Endothelial cell of umbilical vein (primary cell): Measurements from ENCODE around the gene HAND2.

Experiments
- CTCF ChIP-seq, 2 donors: IDR thresholded peaks; 1 replicate in 1 of 2; 2 replicates in 1 of 2; pipeline ENCODE4 v1.5.1; 2011; ENCODE audit warnings: low read length in 2 of 2, mild to moderate bottlenecking in 2 of 2, moderate library complexity in 2 of 2, control low read depth in 1 of 2, inconsistent platforms in 1 of 2, low read depth in 1 of 2; ENCODE audit not compliant: insufficient read depth in 1 of 2; ENCODE audit errors: extremely low read depth in 1 of 2
- EZH2 ChIP-seq: IDR thresholded peaks from 2 replicates; pipeline ENCODE4 v1.6.1; 2012; ENCODE audit warnings: borderline replicate concordance, low read depth, mild to moderate bottlenecking, moderate library complexity, low read length, inconsistent platforms; ENCODE audit not compliant: severe bottlenecking
- FOS ChIP-seq: IDR thresholded peaks from 2 replicates; pipeline ENCODE4 v1.6.1; 2011; ENCODE audit warnings: mild to moderate bottlenecking, low read length, moderate library complexity, borderline replicate concordance; ENCODE audit not compliant: insufficient read depth
- GATA2 ChIP-seq: IDR thresholded peaks from 2 replicates; pipeline ENCODE4 v1.7.0; 2011; ENCODE audit warnings: low read depth, mild to moderate bottlenecking, moderate library complexity, mixed read lengths, low read length; ENCODE audit not compliant: insufficient read length, insufficient read depth
- JUN ChIP-seq: IDR thresholded peaks from 2 replicates; pipeline ENCODE4 v1.6.1; 2011; ENCODE audit warnings: borderline replicate concordance, low read depth; ENCODE audit not compliant: insufficient read length, insufficient read depth
- MAX ChIP-seq: IDR thresholded peaks from 2 replicates; pipeline ENCODE4 v1.6.1; 2011; ENCODE audit not compliant: insufficient read depth, insufficient read length
- MYC ChIP-seq: IDR thresholded peaks from one replicate; pipeline ENCODE4 v1.6.1; 2011; ENCODE audit warnings: mild to moderate bottlenecking, low read depth, low read length
- POLR2A ChIP-seq: IDR thresholded peaks from 2 replicates; pipeline ENCODE4 v1.6.1; 2012; ENCODE audit warnings: low read depth, mild to moderate bottlenecking, control low read depth, low read length
- POLR2AphosphoS5 ChIP-seq: IDR thresholded peaks from 2 replicates; pipeline ENCODE4 v1.6.1; 2012; ENCODE audit warnings: low read depth, mild to moderate bottlenecking, control low read depth, low read length, moderate library complexity; ENCODE audit not compliant: insufficient read depth

GRCh38 chr4:173573725-173574124, 43.7 kb upstream of the HAND2 start:
- TF ChIP-seq EZH2 (no peak), POLR2AphosphoS5 (no peak), CTCF (IDR thresholded peaks at IDR 0.05; ENCODE audit: extremely low read depth in 1 of 2, insufficient read depth in 1 of 2, low read depth in 1 of 2, low read length in 2 of 2) (no peak), POLR2A (no peak), GATA2 (no peak), MAX (no peak), JUN (no peak), MYC (no peak), FOS (no peak)
